Epithelial cell of proximal tubule (primary cell): ENCODE results near the gene INS. TPM values are rescaled to one million over a fixed set of nuclear protein-coding genes. Genes with fewer than 3 reads are reported as not detected.

ENCODE experiments used
- DNase-seq: peaks from one replicate; pipeline ENCODE4 v3.0.0-alpha.2; 2011; ENCODE audit warnings: low read depth
- H3K4me3 ChIP-seq: 2 replicates; pipeline ENCODE4 v1.5.1; 2011; ENCODE audit warnings: low read depth, mild to moderate bottlenecking, low read length
- total RNA-seq: library from RNA; depleted of rRNA; stranded (reverse); fragments of >200 nt; gene quantifications from 2 replicates; pipeline ENCODE4 v1.2.3, GENCODE V29; 2015
- TF ChIP-seq, protein P1 (sequence below): conservative IDR thresholded peaks from 2 replicates; pipeline ENCODE4 v1.5.1; 2012; ENCODE audit warnings: low read depth, mild to moderate bottlenecking, low read length

Gene INS
- total RNA-seq, 1 donor from 2014 or later = not detected

- H3K4me3 ChIP-seq = no peak overlapping the region
- TF ChIP-seq, protein P1, sequence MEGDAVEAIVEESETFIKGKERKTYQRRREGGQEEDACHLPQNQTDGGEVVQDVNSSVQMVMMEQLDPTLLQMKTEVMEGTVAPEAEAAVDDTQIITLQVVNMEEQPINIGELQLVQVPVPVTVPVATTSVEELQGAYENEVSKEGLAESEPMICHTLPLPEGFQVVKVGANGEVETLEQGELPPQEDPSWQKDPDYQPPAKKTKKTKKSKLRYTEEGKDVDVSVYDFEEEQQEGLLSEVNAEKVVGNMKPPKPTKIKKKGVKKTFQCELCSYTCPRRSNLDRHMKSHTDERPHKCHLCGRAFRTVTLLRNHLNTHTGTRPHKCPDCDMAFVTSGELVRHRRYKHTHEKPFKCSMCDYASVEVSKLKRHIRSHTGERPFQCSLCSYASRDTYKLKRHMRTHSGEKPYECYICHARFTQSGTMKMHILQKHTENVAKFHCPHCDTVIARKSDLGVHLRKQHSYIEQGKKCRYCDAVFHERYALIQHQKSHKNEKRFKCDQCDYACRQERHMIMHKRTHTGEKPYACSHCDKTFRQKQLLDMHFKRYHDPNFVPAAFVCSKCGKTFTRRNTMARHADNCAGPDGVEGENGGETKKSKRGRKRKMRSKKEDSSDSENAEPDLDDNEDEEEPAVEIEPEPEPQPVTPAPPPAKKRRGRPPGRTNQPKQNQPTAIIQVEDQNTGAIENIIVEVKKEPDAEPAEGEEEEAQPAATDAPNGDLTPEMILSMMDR = no peak
- DNase-seq = no peak
These were observed 46.2 kb upstream of the INS start for GRCh38 chr11:2207212-2207611.

DNA sequence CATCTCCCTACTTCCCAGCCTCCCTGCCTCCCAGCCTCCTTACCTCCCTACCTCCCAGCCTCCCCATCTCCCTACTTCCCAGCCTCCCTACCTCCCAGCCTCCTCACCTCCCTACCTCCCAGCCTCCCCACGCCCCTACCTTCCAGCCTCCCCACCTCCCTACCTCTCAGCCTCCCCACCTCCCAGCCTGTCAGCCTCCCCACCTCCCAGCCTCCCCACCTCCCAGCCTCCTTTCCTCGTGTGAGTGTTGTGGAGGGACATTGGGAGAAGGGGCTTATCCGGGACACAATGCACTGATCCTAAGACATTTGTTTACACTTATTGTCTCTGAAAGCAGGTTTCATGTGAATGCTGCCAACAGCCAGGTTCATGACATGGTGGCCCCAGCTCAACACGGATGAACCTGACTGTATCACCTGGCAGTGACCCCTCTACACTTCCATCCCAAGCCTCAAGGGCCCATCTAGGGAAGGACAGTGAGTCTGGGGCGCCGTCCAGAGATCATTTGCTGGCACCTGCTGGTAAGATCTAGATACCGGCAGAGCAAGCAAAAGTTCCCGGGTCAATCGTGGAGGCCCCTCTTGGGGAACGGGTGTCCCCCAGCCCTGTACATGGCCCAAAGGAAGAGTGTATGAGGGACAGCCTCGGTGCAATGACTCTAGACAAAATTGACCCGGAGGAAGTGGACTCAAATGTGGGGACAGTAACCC is 45.1 kb upstream of the INS start:
- TF ChIP-seq, protein P1 = no peak
- no peak overlapping the region for H3K4me3 ChIP-seq
- no peak for DNase-seq

GRCh38 chr11:2205214-2205720 is 44.3 kb upstream of the INS start:
- H3K4me3 ChIP-seq = no peak overlapping the region
- DNase-seq = no peak
- TF ChIP-seq, protein P1 = no peak

- H3K4me3 ChIP-seq = no peak overlapping the region
- TF ChIP-seq, protein P1 = no peak
- DNase-seq = no peak
These were observed 43.6 kb upstream of the INS start for GRCh38 chr11:2204361-2205213.

DNA sequence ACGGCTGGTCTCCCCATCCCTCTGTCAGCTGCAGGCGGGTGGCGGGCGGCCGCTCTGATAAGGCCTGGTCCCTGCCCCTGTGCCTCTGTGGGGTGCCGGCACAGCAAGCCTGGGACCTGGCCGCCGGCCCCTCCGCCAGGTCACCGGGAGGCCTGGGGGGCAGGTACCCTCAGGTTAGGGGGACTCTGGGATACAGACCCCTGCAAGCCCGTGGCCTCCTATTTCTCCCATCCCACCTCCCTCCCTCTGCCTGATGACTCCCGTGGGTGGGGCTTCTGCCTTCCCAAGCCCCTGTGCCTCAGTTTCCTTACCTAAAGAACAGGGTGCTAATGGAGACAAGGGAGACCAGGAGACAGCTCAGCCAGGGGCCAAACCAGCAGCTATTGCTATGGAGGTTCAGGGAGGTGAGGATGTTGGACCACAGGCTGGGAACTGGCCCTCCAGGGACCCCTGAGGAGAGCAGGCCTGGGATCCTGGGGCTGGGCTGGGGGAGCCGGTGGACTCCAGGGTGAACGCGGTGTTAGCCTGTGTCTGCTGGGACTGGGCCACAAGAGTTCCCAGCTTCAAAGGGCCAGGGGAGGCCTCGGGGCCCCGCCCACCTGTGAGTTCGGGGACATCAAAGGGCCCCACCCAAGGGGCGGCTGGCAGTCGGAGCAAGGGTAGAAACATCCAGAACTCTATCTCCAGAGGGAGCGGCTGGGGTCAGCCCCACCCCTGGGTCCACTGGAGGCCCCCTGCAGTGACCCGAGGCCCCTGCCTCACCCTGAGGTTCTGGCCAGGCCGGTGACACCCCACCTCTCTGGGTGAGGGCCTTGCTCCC is 42.6 kb upstream of the INS start:
- no peak overlapping the region for H3K4me3 ChIP-seq
- TF ChIP-seq, protein P1 = no peak
- no peak for DNase-seq

- TF ChIP-seq, protein P1 = no peak
- H3K4me3 ChIP-seq = no peak overlapping the region
- no peak for DNase-seq
These were observed 42.0 kb upstream of the INS start for GRCh38 chr11:2202900-2203439.
